Fibroblast of mammary gland (primary cell): ENCODE measurements around the gene CX3CR1.

Experiments used
- DNase-seq: peaks from one replicate; pipeline ENCODE4 v3.0.0-alpha.2; 2010; ENCODE audit warnings: low read depth
- H3K4me3 ChIP-seq: 2 replicates; pipeline ENCODE4 v1.5.1; 2011; ENCODE audit warnings: low read depth, mild to moderate bottlenecking, low read length, moderate library complexity; ENCODE audit not compliant: control insufficient read depth
- CTCF ChIP-seq: conservative IDR thresholded peaks from 2 replicates; pipeline ENCODE4 v1.5.1; 2011; ENCODE audit warnings: low read depth, low read length, inconsistent platforms; ENCODE audit not compliant: control insufficient read depth, insufficient read depth

CX3CR1 gene

GRCh38 chr3:39284457-39284881 is 4.6 kb upstream of the CX3CR1 start:
- no peak for TF ChIP-seq CTCF
- H3K4me3 ChIP-seq: no peak overlapping the region
- no peak for DNase-seq

- TF ChIP-seq CTCF: no peak
- DNase-seq: no peak
- no peak overlapping the region for H3K4me3 ChIP-seq
Observed at GRCh38 chr3:39282057-39282456, 2.2 kb upstream of the CX3CR1 start.

- TF ChIP-seq CTCF: no peak
- H3K4me3 ChIP-seq: no peak overlapping the region
- no peak for DNase-seq
Observed at GRCh38 chr3:39281533-39281932, 1.7 kb upstream of the CX3CR1 start.

- no peak for TF ChIP-seq CTCF
- no peak for DNase-seq
- H3K4me3 ChIP-seq: no peak overlapping the region
Observed at GRCh38 chr3:39280571-39280970, 735 bp upstream of the CX3CR1 start.

- no peak overlapping the region for H3K4me3 ChIP-seq
- no peak for TF ChIP-seq CTCF
- no peak for DNase-seq
Observed at GRCh38 chr3:39278616-39278935, 1.3 kb downstream of the CX3CR1 start.

GRCh38 chr3:39277893-39278615 is 1.8 kb downstream of the CX3CR1 start:
- no peak overlapping the region for H3K4me3 ChIP-seq
- no peak for TF ChIP-seq CTCF
- DNase-seq: no peak

- no peak overlapping the region for H3K4me3 ChIP-seq
- no peak for DNase-seq
- no peak for TF ChIP-seq CTCF
Observed at GRCh38 chr3:39276746-39277145, 3.1 kb downstream of the CX3CR1 start.
